ENCODE data around the gene ZCCHC13. TPM values are rescaled to one million over a fixed set of nuclear protein-coding genes. Genes with fewer than 3 reads are reported as not detected.

Gene ZCCHC13
- total and polyA plus RNA-seq, 2 donors (not counting 1 experiment from before 2014, with no cell fraction given) = not detected

DNA sequence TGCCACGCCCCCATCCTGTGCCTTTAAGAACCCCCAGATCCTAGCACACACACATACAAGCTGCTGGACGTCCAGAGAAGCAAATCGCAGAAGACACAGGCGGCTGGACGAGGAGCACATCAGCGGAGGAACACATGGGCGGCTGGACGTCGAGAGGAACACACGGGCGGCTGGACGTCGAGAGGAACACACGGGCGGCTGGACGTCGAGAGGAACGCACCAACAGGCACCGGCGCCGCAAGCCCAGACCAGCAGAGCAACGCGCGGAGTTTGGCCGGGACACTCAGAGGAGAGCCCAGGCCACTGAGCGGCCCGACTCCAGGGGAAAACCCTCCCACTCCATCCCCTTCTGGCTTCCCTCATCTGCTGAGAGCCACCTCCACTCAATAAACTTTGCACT is 17.2 kb downstream of the ZCCHC13 start:
- H3K9ac ChIP-seq (ENCODE audit: insufficient read depth, low read length) = no peak overlapping the region
- H3K36me3 ChIP-seq (ENCODE audit: control insufficient read depth, insufficient read depth, low read length) = no peaks in the 10 kb centered on the region
- no peak for TF ChIP-seq EZH2 (IDR thresholded peaks at IDR 0.05; ENCODE audit: low read length, missing control alignments)
- TF ChIP-seq, protein P1, sequence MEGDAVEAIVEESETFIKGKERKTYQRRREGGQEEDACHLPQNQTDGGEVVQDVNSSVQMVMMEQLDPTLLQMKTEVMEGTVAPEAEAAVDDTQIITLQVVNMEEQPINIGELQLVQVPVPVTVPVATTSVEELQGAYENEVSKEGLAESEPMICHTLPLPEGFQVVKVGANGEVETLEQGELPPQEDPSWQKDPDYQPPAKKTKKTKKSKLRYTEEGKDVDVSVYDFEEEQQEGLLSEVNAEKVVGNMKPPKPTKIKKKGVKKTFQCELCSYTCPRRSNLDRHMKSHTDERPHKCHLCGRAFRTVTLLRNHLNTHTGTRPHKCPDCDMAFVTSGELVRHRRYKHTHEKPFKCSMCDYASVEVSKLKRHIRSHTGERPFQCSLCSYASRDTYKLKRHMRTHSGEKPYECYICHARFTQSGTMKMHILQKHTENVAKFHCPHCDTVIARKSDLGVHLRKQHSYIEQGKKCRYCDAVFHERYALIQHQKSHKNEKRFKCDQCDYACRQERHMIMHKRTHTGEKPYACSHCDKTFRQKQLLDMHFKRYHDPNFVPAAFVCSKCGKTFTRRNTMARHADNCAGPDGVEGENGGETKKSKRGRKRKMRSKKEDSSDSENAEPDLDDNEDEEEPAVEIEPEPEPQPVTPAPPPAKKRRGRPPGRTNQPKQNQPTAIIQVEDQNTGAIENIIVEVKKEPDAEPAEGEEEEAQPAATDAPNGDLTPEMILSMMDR (conservative IDR thresholded peaks at IDR 0.05 in 1 of 2, IDR thresholded peaks at IDR 0.05 in 1 of 2; ENCODE audit: low read depth in 1 of 2, low read length in 2 of 2) = no peak
- no peak overlapping the region for H2AFZ ChIP-seq (ENCODE audit: low read length)
- H3K4me3 ChIP-seq (replicated peaks in 1 of 4; ENCODE audit: control extremely low read depth in 1 of 4, insufficient read depth in 1 of 4, low read depth in 3 of 4, low read length in 4 of 4) = no peak overlapping the region
- H3K79me2 ChIP-seq (ENCODE audit: control insufficient read depth, insufficient read depth, low read length) = no peaks in the 10 kb centered on the region
- H4K20me1 ChIP-seq (ENCODE audit: control insufficient read depth, extremely low read depth, insufficient read depth, low read length) = no peaks in the 10 kb centered on the region
- no peaks in the 10 kb centered on the region for H3K9me3 ChIP-seq (ENCODE audit: control insufficient read depth, insufficient read depth, low read depth, low read length)
- DNase-seq (ENCODE audit: low read depth in 2 of 2) = no peak
- H3K4me2 ChIP-seq (ENCODE audit: extremely low read depth, insufficient read depth, low read length) = no peak overlapping the region
- no peaks in the 10 kb centered on the region for H3K27me3 ChIP-seq (ENCODE audit: control insufficient read depth, insufficient read depth, low read length)
- no peaks in the 10 kb centered on the region for H3K4me1 ChIP-seq (ENCODE audit: control insufficient read depth, extremely low read depth, insufficient read depth, low read length)
- no peak overlapping the region for H3K27ac ChIP-seq (ENCODE audit: insufficient read depth, low read length)

DNA sequence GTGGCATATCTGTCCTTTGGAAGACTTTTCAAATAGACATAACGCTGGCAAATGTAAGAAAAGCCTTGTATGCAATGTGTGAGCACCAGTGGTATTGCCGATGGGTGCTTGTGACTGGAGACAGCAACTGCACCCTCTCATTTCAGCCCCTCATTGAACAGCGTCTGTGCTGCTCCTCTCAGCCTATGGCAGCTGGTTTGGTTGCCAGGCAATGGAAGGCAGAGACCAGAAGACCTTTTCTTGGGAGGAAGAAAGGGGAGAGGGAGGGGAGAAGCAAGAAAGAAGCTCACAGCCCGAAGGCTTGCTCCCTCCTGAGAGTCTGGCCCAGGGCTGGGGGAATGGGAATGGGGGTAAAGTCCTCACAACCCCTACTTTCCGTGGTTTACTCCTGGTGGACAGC is 20.2 kb downstream of the ZCCHC13 start:
- H3K27ac ChIP-seq (ENCODE audit: insufficient read depth, low read length) = no peak overlapping the region
- no peak for TF ChIP-seq EZH2 (IDR thresholded peaks at IDR 0.05; ENCODE audit: low read length, missing control alignments)
- TF ChIP-seq, protein P1 (conservative IDR thresholded peaks at IDR 0.05 in 1 of 2, IDR thresholded peaks at IDR 0.05 in 1 of 2; ENCODE audit: low read depth in 1 of 2, low read length in 2 of 2) = no peak
- H4K20me1 ChIP-seq (ENCODE audit: control insufficient read depth, extremely low read depth, insufficient read depth, low read length) = no peaks in the 10 kb centered on the region
- H3K9ac ChIP-seq (ENCODE audit: insufficient read depth, low read length) = no peak overlapping the region
- no peaks in the 10 kb centered on the region for H3K4me1 ChIP-seq (ENCODE audit: control insufficient read depth, extremely low read depth, insufficient read depth, low read length)
- no peaks in the 10 kb centered on the region for H3K79me2 ChIP-seq (ENCODE audit: control insufficient read depth, insufficient read depth, low read length)
- no peak overlapping the region for H2AFZ ChIP-seq (ENCODE audit: low read length)
- DNase-seq (ENCODE audit: low read depth in 2 of 2) = no peak
- H3K4me3 ChIP-seq (replicated peaks in 1 of 4; ENCODE audit: control extremely low read depth in 1 of 4, insufficient read depth in 1 of 4, low read depth in 3 of 4, low read length in 4 of 4) = no peak overlapping the region
- no peaks in the 10 kb centered on the region for H3K27me3 ChIP-seq (ENCODE audit: control insufficient read depth, insufficient read depth, low read length)
- H3K9me3 ChIP-seq (ENCODE audit: control insufficient read depth, insufficient read depth, low read depth, low read length) = no peaks in the 10 kb centered on the region
- H3K36me3 ChIP-seq (ENCODE audit: control insufficient read depth, insufficient read depth, low read length) = no peaks in the 10 kb centered on the region
- no peak overlapping the region for H3K4me2 ChIP-seq (ENCODE audit: extremely low read depth, insufficient read depth, low read length)

DNA sequence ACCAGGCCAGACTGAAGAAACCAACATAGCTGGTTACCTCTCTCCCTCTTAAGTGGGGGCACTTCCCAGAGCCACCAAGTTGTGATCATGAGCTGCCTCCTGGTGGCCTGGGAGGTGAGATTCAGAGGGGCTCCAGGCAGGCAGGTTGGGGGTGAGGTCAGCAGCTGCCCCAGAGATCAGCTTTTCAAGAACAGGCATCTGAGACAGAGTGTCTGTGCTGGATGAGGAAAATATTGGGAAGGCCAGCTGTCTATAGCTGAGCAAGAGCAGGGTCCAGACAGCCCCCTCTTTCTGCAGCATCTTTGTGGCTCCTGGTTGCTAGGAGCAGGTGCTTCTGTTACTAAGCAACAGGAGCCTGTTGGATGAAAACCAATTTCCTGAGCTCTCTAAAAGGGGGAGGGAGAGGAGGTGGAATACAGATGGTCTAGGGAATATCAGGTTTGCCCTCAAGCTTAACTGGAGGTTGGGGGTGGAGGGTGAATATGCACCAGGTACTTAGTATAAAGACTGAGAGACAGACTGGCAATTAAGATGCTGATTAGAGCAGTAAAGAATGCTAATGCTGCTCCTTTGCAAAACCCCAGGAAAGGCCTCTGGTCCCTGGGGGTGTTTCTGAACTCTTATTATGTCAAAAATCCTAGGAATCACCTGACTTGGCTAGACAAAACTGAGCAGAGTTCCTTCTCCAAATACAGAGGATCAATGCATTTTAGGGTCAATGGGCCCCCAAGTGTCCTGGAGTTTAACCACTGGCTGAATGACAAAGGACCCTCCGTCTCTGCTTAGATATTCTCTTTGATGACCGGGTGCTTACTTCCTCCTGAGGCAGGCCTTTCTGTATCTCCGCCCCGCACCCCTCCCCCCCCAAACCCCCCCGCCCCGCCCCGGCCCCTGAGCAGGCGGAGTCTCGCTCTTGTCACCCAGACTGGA is 21.4 kb downstream of the ZCCHC13 start:
- no peak overlapping the region for H2AFZ ChIP-seq (ENCODE audit: low read length)
- H3K27ac ChIP-seq (ENCODE audit: insufficient read depth, low read length) = no peak overlapping the region
- H3K36me3 ChIP-seq (ENCODE audit: control insufficient read depth, insufficient read depth, low read length) = no peaks in the 10 kb centered on the region
- DNase-seq (ENCODE audit: low read depth in 2 of 2) = no peak
- no peaks in the 10 kb centered on the region for H3K9me3 ChIP-seq (ENCODE audit: control insufficient read depth, insufficient read depth, low read depth, low read length)
- no peaks in the 10 kb centered on the region for H3K4me1 ChIP-seq (ENCODE audit: control insufficient read depth, extremely low read depth, insufficient read depth, low read length)
- H3K27me3 ChIP-seq (ENCODE audit: control insufficient read depth, insufficient read depth, low read length) = no peaks in the 10 kb centered on the region
- TF ChIP-seq, protein P1 (conservative IDR thresholded peaks at IDR 0.05 in 1 of 2, IDR thresholded peaks at IDR 0.05 in 1 of 2; ENCODE audit: low read depth in 1 of 2, low read length in 2 of 2) = no peak
- TF ChIP-seq EZH2 (IDR thresholded peaks at IDR 0.05; ENCODE audit: low read length, missing control alignments) = no peak
- H3K4me3 ChIP-seq (replicated peaks in 1 of 4; ENCODE audit: control extremely low read depth in 1 of 4, insufficient read depth in 1 of 4, low read depth in 3 of 4, low read length in 4 of 4) = no peak overlapping the region
- no peaks in the 10 kb centered on the region for H3K79me2 ChIP-seq (ENCODE audit: control insufficient read depth, insufficient read depth, low read length)
- no peak overlapping the region for H3K4me2 ChIP-seq (ENCODE audit: extremely low read depth, insufficient read depth, low read length)
- no peaks in the 10 kb centered on the region for H4K20me1 ChIP-seq (ENCODE audit: control insufficient read depth, extremely low read depth, insufficient read depth, low read length)
- no peak overlapping the region for H3K9ac ChIP-seq (ENCODE audit: insufficient read depth, low read length)
